Upper lobe of left lung (tissue), 4 donors: ENCODE measurements around the gene SPTBN2.

ENCODE experiments used
- CTCF ChIP-seq, 6 experiments: fragments of 450-650 bp in 4 of 6; fragments of 200-600 bp in 2 of 6; sonication (generic) in 2 of 6; IDR thresholded peaks; one replicate each; pipeline ENCODE4 v1.5.1; 2016 to 2019; ENCODE audit warnings: antibody characterized with exemption in 6 of 6
- EP300 ChIP-seq, 4 donors: sonication (generic); formaldehyde crosslinking; IDR thresholded peaks; one replicate each; pipeline ENCODE4 v1.5.1; 2017; ENCODE audit warnings: antibody characterized with exemption in 4 of 4, control low read depth in 2 of 4

GRCh38 chr11:66694056-66694410, 35.0 kb downstream of the SPTBN2 start:
- no peak for TF ChIP-seq CTCF (IDR thresholded peaks at IDR 0.05)
- TF ChIP-seq EP300 (IDR thresholded peaks at IDR 0.05) = no peak
